Ishikawa (cell line): ENCODE data around the gene DGKD.

Source experiments
- CEBPB ChIP-seq: IDR thresholded peaks from 2 replicates; pipeline ENCODE4 v1.6.1; 2012
- CREB1 ChIP-seq: IDR thresholded peaks from 2 replicates; pipeline ENCODE4 v1.6.1; 2012; ENCODE audit warnings: low read depth
- EGR1 ChIP-seq: IDR thresholded peaks from 2 replicates; pipeline ENCODE4 v1.6.1; 2012
- EP300 ChIP-seq: IDR thresholded peaks from 2 replicates; pipeline ENCODE4 v1.6.1; 2012; ENCODE audit warnings: borderline replicate concordance
- FOXM1 ChIP-seq: IDR thresholded peaks from 2 replicates; pipeline ENCODE4 v1.6.1; 2012; ENCODE audit warnings: low read depth, borderline replicate concordance
- NFIC ChIP-seq: IDR thresholded peaks from 2 replicates; pipeline ENCODE4 v1.6.1; 2012
- RAD21 ChIP-seq: IDR thresholded peaks from 2 replicates; pipeline ENCODE4 v1.6.1; 2012; ENCODE audit warnings: low read depth
- TAF1 ChIP-seq: IDR thresholded peaks from 2 replicates; pipeline ENCODE4 v1.6.1; 2012; ENCODE audit warnings: low read depth, mild to moderate bottlenecking
- TCF12 ChIP-seq: IDR thresholded peaks from 2 replicates; pipeline ENCODE4 v1.6.1; 2012; ENCODE audit warnings: low read depth
- TEAD4 ChIP-seq: IDR thresholded peaks from 2 replicates; pipeline ENCODE4 v1.6.1; 2012
- USF1 ChIP-seq: IDR thresholded peaks from 2 replicates; pipeline ENCODE4 v1.6.1; 2012
- YY1 ChIP-seq: IDR thresholded peaks from 2 replicates; pipeline ENCODE4 v1.6.1; 2012; ENCODE audit warnings: low read depth
- ZBTB7A ChIP-seq: IDR thresholded peaks from 2 replicates; pipeline ENCODE4 v1.6.1; 2012; ENCODE audit warnings: low read depth
- TF ChIP-seq, protein P1 (sequence below): IDR thresholded peaks from 2 replicates; pipeline ENCODE4 v1.6.1; 2012; ENCODE audit warnings: low read depth, mild to moderate bottlenecking
- TF ChIP-seq, protein P2 (sequence below): IDR thresholded peaks from 2 replicates; pipeline ENCODE4 v1.6.1; 2012

DGKD gene

DNA sequence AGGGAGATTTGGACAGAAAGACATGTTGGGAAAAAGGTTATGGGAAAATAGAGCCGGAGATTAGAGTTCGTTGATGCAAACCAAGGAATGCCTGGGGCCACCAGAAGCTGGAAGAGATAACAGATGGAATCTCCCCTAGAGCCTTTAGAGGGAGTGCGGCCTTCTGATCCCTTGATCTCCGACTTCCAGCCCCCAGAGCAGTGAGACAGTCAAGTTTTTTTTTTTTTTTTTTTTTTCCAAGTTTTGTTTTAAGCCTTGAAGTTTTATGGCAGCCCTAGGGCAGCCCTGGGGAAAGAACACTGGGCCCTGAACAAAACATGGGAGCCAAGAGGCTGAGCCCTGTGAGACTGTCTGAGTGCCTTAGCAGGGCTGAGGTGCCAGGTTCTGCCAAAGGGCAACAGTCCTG is 6.5 kb downstream of the DGKD start:
- TF ChIP-seq NFIC (no peak), ZBTB7A (no peak), EP300 (no peak), TEAD4 (no peak), CREB1 (no peak), EGR1 (no peak)

DNA sequence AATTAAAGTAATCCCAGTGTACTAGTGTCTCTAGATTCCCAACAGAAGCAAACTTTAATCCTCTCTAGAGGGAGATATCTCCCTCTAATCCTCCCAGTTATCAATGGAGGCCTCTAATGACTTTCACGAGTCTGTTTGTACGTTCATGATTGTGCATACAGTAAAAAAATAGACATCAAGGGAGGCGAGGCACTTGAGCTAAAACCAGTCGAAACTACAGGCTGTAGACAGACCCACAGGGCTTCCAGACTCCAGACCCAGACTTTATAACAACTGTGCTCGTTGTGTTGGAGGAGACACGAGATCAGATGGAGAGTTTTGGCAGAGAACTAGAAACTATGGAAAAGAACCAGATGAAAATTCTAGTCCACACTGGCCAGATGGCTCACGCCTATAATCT is 7.0 kb downstream of the DGKD start:
- no peak for TF ChIP-seq NFIC
- no peak for TF ChIP-seq FOXM1
- no peak for TF ChIP-seq YY1
- TF ChIP-seq, protein P1, sequence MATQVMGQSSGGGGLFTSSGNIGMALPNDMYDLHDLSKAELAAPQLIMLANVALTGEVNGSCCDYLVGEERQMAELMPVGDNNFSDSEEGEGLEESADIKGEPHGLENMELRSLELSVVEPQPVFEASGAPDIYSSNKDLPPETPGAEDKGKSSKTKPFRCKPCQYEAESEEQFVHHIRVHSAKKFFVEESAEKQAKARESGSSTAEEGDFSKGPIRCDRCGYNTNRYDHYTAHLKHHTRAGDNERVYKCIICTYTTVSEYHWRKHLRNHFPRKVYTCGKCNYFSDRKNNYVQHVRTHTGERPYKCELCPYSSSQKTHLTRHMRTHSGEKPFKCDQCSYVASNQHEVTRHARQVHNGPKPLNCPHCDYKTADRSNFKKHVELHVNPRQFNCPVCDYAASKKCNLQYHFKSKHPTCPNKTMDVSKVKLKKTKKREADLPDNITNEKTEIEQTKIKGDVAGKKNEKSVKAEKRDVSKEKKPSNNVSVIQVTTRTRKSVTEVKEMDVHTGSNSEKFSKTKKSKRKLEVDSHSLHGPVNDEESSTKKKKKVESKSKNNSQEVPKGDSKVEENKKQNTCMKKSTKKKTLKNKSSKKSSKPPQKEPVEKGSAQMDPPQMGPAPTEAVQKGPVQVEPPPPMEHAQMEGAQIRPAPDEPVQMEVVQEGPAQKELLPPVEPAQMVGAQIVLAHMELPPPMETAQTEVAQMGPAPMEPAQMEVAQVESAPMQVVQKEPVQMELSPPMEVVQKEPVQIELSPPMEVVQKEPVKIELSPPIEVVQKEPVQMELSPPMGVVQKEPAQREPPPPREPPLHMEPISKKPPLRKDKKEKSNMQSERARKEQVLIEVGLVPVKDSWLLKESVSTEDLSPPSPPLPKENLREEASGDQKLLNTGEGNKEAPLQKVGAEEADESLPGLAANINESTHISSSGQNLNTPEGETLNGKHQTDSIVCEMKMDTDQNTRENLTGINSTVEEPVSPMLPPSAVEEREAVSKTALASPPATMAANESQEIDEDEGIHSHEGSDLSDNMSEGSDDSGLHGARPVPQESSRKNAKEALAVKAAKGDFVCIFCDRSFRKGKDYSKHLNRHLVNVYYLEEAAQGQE = no peak
- TF ChIP-seq ZBTB7A = no peak
- no peak for TF ChIP-seq CREB1
- no peak for TF ChIP-seq TEAD4
- no peak for TF ChIP-seq TCF12
- no peak for TF ChIP-seq USF1
- no peak for TF ChIP-seq TAF1
- no peak for TF ChIP-seq CEBPB
- no peak for TF ChIP-seq EGR1
- no peak for TF ChIP-seq RAD21
- TF ChIP-seq, protein P2, sequence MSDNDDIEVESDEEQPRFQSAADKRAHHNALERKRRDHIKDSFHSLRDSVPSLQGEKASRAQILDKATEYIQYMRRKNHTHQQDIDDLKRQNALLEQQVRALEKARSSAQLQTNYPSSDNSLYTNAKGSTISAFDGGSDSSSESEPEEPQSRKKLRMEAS = no peak
- TF ChIP-seq EP300 = no peak

GRCh38 chr2:233362742-233363141 is 8.4 kb downstream of the DGKD start:
- no peak for TF ChIP-seq ZBTB7A
- TF ChIP-seq NFIC = no peak
- TF ChIP-seq EP300 = no peak

- TF ChIP-seq YY1 (no peak), RAD21 (no peak), EP300 (no peak), CREB1 (no peak), TCF12 (no peak), CEBPB (no peak)
- TF ChIP-seq, protein P1 = no peak
Observed at GRCh38 chr2:233363744-233364235, 9.5 kb downstream of the DGKD start.

GRCh38 chr2:233365861-233366520 is 11.7 kb downstream of the DGKD start:
- TF ChIP-seq FOXM1 (no peak), ZBTB7A (no peak), TAF1 (no peak), TEAD4 (no peak), NFIC (no peak), YY1 (no peak), CREB1 (no peak), EP300 (no peak), USF1 (no peak), EGR1 (no peak), TCF12 (no peak)
- TF ChIP-seq, protein P2 = no peak
- TF ChIP-seq, protein P1 = no peak
